Lung (tissue), 12 donors: ENCODE results near the gene CNGA1. TPM values are rescaled to one million over a fixed set of nuclear protein-coding genes. Genes with fewer than 3 reads are reported as not detected.

Source experiments
- ATAC-seq: fragments of 200-7000 bp; cut with Tn5 transposase; one replicate; pipeline ENCODE4 v1.9.1; 2020; ENCODE audit warnings: moderate number of reproducible peaks; ENCODE audit not compliant: insufficient read depth, low FRiP score
- DNase-seq, 3 donors: peaks; one replicate each; pipeline ENCODE4 v3.0.0-alpha.2; 2013 to 2017
- H3K27ac ChIP-seq, 2 donors: one replicate each; pipeline ENCODE4 v1.5.1; 2013; ENCODE audit warnings: mild to moderate bottlenecking in 2 of 2, moderate library complexity in 2 of 2, control low read depth in 1 of 2, inconsistent platforms in 1 of 2, low read depth in 1 of 2, low read length in 1 of 2
- H3K27me3 ChIP-seq, 3 donors: one replicate each; pipeline ENCODE4 v1.5.1; 2013; ENCODE audit warnings: low read length in 2 of 3; ENCODE audit not compliant: control insufficient read depth in 3 of 3, insufficient read depth in 3 of 3
- H3K36me3 ChIP-seq, 4 donors: one replicate each; pipeline ENCODE4 v1.5.1; 2013; ENCODE audit warnings: low read length in 4 of 4, mild to moderate bottlenecking in 1 of 4, moderate library complexity in 1 of 4; ENCODE audit not compliant: control insufficient read depth in 4 of 4, insufficient read depth in 4 of 4
- H3K4me1 ChIP-seq, 5 donors: one replicate each; pipeline ENCODE4 v1.5.1; 2013; ENCODE audit warnings: low read length in 5 of 5, mild to moderate bottlenecking in 2 of 5, moderate library complexity in 1 of 5; ENCODE audit not compliant: control insufficient read depth in 5 of 5, insufficient read depth in 5 of 5
- H3K4me3 ChIP-seq: one replicate; pipeline ENCODE4 v1.5.1; 2013; ENCODE audit warnings: mild to moderate bottlenecking, control low read depth, moderate library complexity
- H3K9ac ChIP-seq, 2 donors: one replicate each; pipeline ENCODE4 v1.5.1; 2013; ENCODE audit warnings: low read length in 2 of 2, control low read depth in 1 of 2; ENCODE audit not compliant: insufficient read depth in 1 of 2
- H3K9me3 ChIP-seq, 4 donors: one replicate each; pipeline ENCODE4 v1.5.1; 2013; ENCODE audit warnings: low read length in 3 of 4, mild to moderate bottlenecking in 1 of 4, moderate library complexity in 1 of 4; ENCODE audit not compliant: control insufficient read depth in 4 of 4, insufficient read depth in 3 of 4
- WGBS, 2 donors: extraction: QIAGEN DNeasy Blood & Tissue Kit; methylation state at CpG; one replicate each; pipeline ENCODE4 v1.1.7; 2013; 5-methylcytosine and 5-hydroxymethylcytosine counted together
- polyA plus RNA-seq, 2 donors: library from polyadenylated mRNA; stranded (reverse); fragments of 200-250 nt; gene quantifications; one replicate each; pipeline ENCODE4 v1.2.1, GENCODE V29; 2013
- total RNA-seq, 2 donors: library from RNA; depleted of rRNA in 1 of 2; stranded (reverse); fragments of >200 nt in 1 of 2; gene quantifications; one replicate each; pipeline ENCODE4 v1.2.1, GENCODE V29; 2014 to 2021
- TF ChIP-seq, protein P1 (sequence below): IDR thresholded peaks from 2 replicates; pipeline ENCODE4 v1.5.1; 2012; ENCODE audit warnings: mild to moderate bottlenecking; ENCODE audit errors: control extremely low read depth, extremely low read depth
- donor health status: control.
- donor health status: control.
- donor health status: Bipolar disorder and iron deficiency.
- donor health status: healthy.
- donor health status: DM: yes; HTN: yes; CAD: no.

Gene CNGA1
- total and polyA plus RNA-seq, 4 donors: 0.06 to 0.48 (median 0.14) TPM

DNA sequence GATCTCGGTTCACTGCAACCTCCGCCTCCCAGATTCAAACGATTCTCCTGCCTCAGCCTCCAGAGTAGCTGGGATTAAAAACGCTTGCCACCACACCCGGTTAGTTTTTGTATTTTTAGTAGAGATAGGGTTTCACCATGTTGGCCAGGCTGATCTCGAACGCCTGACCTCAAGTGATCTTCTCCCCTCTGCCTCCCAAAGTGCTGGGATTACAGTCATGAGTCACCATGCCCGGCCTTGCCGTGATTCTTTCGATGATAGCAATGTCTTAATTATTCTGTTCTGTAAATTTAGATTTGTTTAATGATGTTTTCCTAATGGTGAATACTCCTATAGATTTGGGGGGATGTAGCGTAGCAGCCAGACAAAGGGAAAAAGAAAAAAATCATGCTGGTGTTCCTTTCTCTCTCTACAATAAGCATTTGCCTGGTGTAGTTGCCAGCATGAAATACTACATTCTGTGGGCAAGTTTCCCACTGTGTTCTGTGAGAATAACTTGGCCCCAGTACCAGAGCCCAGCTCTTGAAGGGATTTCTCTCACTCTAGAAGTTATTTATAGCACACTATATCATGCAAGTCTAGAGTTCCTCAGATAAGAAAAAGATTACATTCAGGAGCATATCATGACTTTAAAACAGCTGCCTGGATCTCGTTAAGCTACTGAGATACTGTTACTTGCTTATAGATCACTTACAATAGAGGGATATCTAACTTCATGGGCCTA lies 15.5 kb upstream of the CNGA1 start:
- H3K36me3 ChIP-seq: no peaks in the 10 kb centered on the region
- DNase-seq (peak; percentile 30 to 80 (median 65)), ATAC-seq (no peak)
- H3K9me3 ChIP-seq: peaks cover 0 to 2% (median 0%) of the 10 kb centered on the region in 4 donors
- peak overlapping the region in 1 of 2 donors; percentile 12 for H3K27ac ChIP-seq
- peaks cover 0 to 9% (median 0%) of the 10 kb centered on the region in 5 donors for H3K4me1 ChIP-seq
- H3K27me3 ChIP-seq: no peaks in the 10 kb centered on the region
- TF ChIP-seq, protein P1, sequence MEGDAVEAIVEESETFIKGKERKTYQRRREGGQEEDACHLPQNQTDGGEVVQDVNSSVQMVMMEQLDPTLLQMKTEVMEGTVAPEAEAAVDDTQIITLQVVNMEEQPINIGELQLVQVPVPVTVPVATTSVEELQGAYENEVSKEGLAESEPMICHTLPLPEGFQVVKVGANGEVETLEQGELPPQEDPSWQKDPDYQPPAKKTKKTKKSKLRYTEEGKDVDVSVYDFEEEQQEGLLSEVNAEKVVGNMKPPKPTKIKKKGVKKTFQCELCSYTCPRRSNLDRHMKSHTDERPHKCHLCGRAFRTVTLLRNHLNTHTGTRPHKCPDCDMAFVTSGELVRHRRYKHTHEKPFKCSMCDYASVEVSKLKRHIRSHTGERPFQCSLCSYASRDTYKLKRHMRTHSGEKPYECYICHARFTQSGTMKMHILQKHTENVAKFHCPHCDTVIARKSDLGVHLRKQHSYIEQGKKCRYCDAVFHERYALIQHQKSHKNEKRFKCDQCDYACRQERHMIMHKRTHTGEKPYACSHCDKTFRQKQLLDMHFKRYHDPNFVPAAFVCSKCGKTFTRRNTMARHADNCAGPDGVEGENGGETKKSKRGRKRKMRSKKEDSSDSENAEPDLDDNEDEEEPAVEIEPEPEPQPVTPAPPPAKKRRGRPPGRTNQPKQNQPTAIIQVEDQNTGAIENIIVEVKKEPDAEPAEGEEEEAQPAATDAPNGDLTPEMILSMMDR: no peak
- 67 to 87% methylated on average over 12 of the region's 12 CpGs for WGBS, 2 donors
- no peak overlapping the region for H3K9ac ChIP-seq
- H3K4me3 ChIP-seq: no peak overlapping the region

DNA sequence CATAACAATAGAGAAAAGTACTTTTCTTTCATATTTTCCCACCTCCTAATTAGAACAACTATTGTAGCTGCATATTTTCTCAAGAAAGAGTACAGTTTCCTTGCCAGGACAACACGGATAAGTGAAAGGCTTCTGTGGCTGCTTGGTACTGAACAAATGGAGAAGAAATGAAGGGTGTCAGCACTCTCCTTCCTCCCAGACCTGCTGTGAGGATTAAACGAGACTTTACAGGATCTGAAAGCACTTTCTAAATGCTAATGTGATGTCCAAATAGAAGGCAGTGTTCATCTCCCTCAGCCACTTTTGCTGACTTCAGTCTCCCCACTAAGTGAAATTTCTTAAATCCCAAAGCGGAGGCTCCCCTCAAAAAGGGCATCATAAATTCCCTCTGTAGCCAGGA lies 14.0 kb upstream of the CNGA1 start:
- ATAC-seq (no peak), DNase-seq (no peak)
- no peaks in the 10 kb centered on the region for H3K27me3 ChIP-seq
- no peaks in the 10 kb centered on the region for H3K36me3 ChIP-seq
- no peak overlapping the region for H3K4me3 ChIP-seq
- peaks cover 0 to 2% (median 0%) of the 10 kb centered on the region in 4 donors for H3K9me3 ChIP-seq
- WGBS, 2 donors: 66 to 74% methylated on average over 3 of the region's 3 CpGs
- no peak overlapping the region for H3K9ac ChIP-seq
- TF ChIP-seq, protein P1: no peak
- peaks cover 0 to 9% (median 2%) of the 10 kb centered on the region in 5 donors for H3K4me1 ChIP-seq
- no peak overlapping the region for H3K27ac ChIP-seq

DNA sequence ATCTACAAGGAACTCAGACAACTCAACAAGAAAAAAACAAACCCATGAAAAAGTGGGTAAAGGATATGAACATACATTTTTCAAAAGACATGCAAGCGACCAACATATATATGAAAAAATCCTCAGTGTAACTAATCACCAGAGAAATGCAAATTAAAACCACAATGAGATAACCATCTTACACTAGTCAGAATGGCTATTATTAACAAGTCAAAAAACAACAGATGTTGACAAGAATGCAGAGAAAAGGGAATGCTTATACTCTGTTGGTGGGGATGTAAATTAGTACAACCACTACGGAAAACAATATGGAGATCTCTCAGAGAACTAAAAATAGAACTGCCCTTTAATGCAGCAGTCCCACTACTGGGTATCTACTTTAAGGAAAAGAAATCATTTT lies 12.2 kb upstream of the CNGA1 start:
- H3K4me1 ChIP-seq: peaks cover 0 to 9% (median 5%) of the 10 kb centered on the region in 5 donors
- no peak overlapping the region for H3K4me3 ChIP-seq
- ATAC-seq (no peak), DNase-seq (no peak)
- 72 to 84% methylated on average over 2 of the region's 2 CpGs for WGBS, 2 donors
- no peaks in the 10 kb centered on the region for H3K36me3 ChIP-seq
- H3K9me3 ChIP-seq: peaks cover 0 to 2% (median 0%) of the 10 kb centered on the region in 4 donors
- H3K9ac ChIP-seq: no peak overlapping the region
- TF ChIP-seq, protein P1: no peak
- no peaks in the 10 kb centered on the region for H3K27me3 ChIP-seq
- H3K27ac ChIP-seq: no peak overlapping the region
